B cell (primary cell): ENCODE data around the gene MMP15.

Experiments
- CTCF ChIP-seq: fragments of 200-600 bp; IDR thresholded peaks from one replicate; pipeline ENCODE4 v1.8.0; 2022; ENCODE audit warnings: antibody characterized with exemption, mild to moderate bottlenecking
- EZH2 ChIP-seq: IDR thresholded peaks from 2 replicates; pipeline ENCODE4 v1.6.1; 2012; ENCODE audit warnings: borderline replicate concordance, low read depth, mild to moderate bottlenecking, moderate library complexity, low read length; ENCODE audit not compliant: insufficient read depth, poor library complexity, severe bottlenecking

GRCh38 chr16:58042001-58042885, 16.7 kb downstream of the MMP15 start:
- TF ChIP-seq CTCF (no peak), EZH2 (no peak)
